ENCODE measurements around the gene FANCG. TPM values are rescaled to one million over a fixed set of nuclear protein-coding genes. Genes with fewer than 3 reads are reported as not detected.

FANCG gene
- total RNA-seq, 2 donors from 2014 or later: 94.7 to 112 TPM

DNA sequence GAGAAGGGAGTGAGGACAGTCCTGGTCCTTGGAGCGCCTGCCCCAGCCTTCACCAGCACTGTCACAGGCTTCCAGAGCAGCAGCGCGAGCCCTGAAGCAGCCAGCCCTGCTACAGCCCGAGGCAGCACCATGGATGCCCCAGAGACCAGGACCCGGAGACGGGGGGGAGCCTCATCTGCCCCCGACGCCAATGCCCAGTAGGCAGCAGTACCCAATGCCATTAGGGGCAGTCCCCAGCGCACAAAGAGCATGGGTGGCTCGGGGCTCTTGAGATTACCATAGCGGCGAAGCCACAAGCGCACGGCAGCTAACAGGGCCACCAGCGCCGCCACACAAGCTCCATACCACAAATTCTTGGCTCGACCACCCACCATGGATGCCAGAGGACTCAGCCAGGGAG lies 11.8 kb upstream of the FANCG start:
- no peak overlapping the region for H3K9ac ChIP-seq (ENCODE audit: extremely low read depth, low read length, poor library complexity, severe bottlenecking)
- WGBS, 2 experiments (ENCODE audit: insufficient coverage in 1 of 2, insufficient read length in 1 of 2): 95 to 96% methylated on average over 12 to 17 of the region's 17 CpGs
- TF ChIP-seq CTCF (conservative IDR thresholded peaks at IDR 0.05): no peak

DNA sequence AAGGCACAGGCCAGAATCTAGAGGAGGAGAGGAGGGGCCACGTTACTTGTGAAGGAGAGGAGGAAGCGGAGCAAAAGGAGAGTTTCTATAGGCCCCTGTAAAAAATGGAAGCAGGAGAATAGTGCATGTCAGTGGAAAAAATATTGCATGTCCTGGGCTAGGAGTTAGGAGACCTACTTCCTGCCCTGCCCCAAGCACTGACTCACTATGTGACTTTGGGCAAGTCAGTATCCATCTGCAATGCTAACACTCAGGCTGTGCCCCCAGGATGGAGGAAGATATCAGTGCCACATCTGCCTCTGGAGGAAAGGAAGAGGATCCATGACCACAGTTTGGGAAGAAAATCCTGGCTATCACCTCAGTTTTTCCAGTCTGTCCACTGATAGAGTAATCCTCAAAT lies 9.7 kb upstream of the FANCG start:
- H3K4me3 Mint-ChIP-seq: no peak overlapping the region

More for the DNA sequence above, 11.8 kb upstream of the FANCG start:
- H3K27me3 Mint-ChIP-seq (ENCODE audit: insufficient read depth): no peaks in the 10 kb centered on the region
- DNase-seq: no peak
- Histone ChIP-seq H3K9me3 (ENCODE audit: control insufficient read depth, low read length) (no peaks in the 10 kb centered on the region), H3K36me3 (ENCODE audit: control insufficient read depth, insufficient read depth, low read length) (peaks cover 42% of the 10 kb centered on the region), H3K4me3 (ENCODE audit: low read length) (no peak overlapping the region), H3K27me3 (ENCODE audit: control insufficient read depth, insufficient read depth, low read length, poor library complexity, severe bottlenecking) (no peaks in the 10 kb centered on the region), H3K4me1 (ENCODE audit: control insufficient read depth, insufficient read depth, low read length) (no peaks in the 10 kb centered on the region), H3K27ac (ENCODE audit: low read depth, low read length) (no peak overlapping the region)
- no peak overlapping the region for H3K27ac Mint-ChIP-seq
- no peak overlapping the region for H3K4me3 Mint-ChIP-seq
- peaks cover 55% of the 10 kb centered on the region for H3K36me3 Mint-ChIP-seq (ENCODE audit: low read depth)
- no peaks in the 10 kb centered on the region for H3K9me3 Mint-ChIP-seq
- H3K4me1 Mint-ChIP-seq: no peaks in the 10 kb centered on the region

GRCh38 chr9:35085078-35085477 lies 5.3 kb upstream of the FANCG start:
- Mint-ChIP-seq H3K36me3 (ENCODE audit: low read depth) (peaks cover 30% of the 10 kb centered on the region), H3K4me3 (no peak overlapping the region), H3K27me3 (ENCODE audit: insufficient read depth) (no peaks in the 10 kb centered on the region), H3K4me1 (no peaks in the 10 kb centered on the region), H3K9me3 (no peaks in the 10 kb centered on the region), H3K27ac (no peak overlapping the region)
- WGBS, 2 experiments (ENCODE audit: insufficient coverage in 1 of 2, insufficient read length in 1 of 2): 94 to 96% methylated on average over 2 of the region's 2 CpGs
- Histone ChIP-seq H3K9me3 (ENCODE audit: control insufficient read depth, low read length) (no peaks in the 10 kb centered on the region), H3K27ac (ENCODE audit: low read depth, low read length) (no peak overlapping the region), H3K36me3 (ENCODE audit: control insufficient read depth, insufficient read depth, low read length) (peaks cover 33% of the 10 kb centered on the region), H3K27me3 (ENCODE audit: control insufficient read depth, insufficient read depth, low read length, poor library complexity, severe bottlenecking) (no peaks in the 10 kb centered on the region), H3K4me1 (ENCODE audit: control insufficient read depth, insufficient read depth, low read length) (no peaks in the 10 kb centered on the region), H3K4me3 (ENCODE audit: low read length) (no peak overlapping the region), H3K9ac (ENCODE audit: extremely low read depth, low read length, poor library complexity, severe bottlenecking) (no peak overlapping the region)
- DNase-seq: no peak
- no peak for TF ChIP-seq CTCF (conservative IDR thresholded peaks at IDR 0.05)

More for the DNA sequence above, 9.7 kb upstream of the FANCG start:
- no peaks in the 10 kb centered on the region for H3K27me3 Mint-ChIP-seq (ENCODE audit: insufficient read depth)
- H3K27me3 ChIP-seq (ENCODE audit: control insufficient read depth, insufficient read depth, low read length, poor library complexity, severe bottlenecking): no peaks in the 10 kb centered on the region
- no peak for DNase-seq
- H3K36me3 ChIP-seq (ENCODE audit: control insufficient read depth, insufficient read depth, low read length): peaks cover 49% of the 10 kb centered on the region
- 94 to 95% methylated on average over 2 of the region's 2 CpGs for WGBS, 2 experiments (ENCODE audit: insufficient coverage in 1 of 2, insufficient read length in 1 of 2)
- no peak overlapping the region for H3K27ac ChIP-seq (ENCODE audit: low read depth, low read length)
- H3K4me3 ChIP-seq (ENCODE audit: low read length): no peak overlapping the region
- H3K4me1 Mint-ChIP-seq: no peaks in the 10 kb centered on the region
- H3K36me3 Mint-ChIP-seq (ENCODE audit: low read depth): peaks cover 57% of the 10 kb centered on the region
- no peaks in the 10 kb centered on the region for H3K4me1 ChIP-seq (ENCODE audit: control insufficient read depth, insufficient read depth, low read length)
- H3K9ac ChIP-seq (ENCODE audit: extremely low read depth, low read length, poor library complexity, severe bottlenecking): no peak overlapping the region
- no peaks in the 10 kb centered on the region for H3K9me3 Mint-ChIP-seq
- H3K27ac Mint-ChIP-seq: no peak overlapping the region
- no peak for TF ChIP-seq CTCF (conservative IDR thresholded peaks at IDR 0.05)
- H3K9me3 ChIP-seq (ENCODE audit: control insufficient read depth, low read length): no peaks in the 10 kb centered on the region

All from endodermal cell (in vitro differentiated cells).